Stimulated activated CD4-positive, alpha-beta T cell treated with anti-CD3 and anti-CD28 coated beads, Interleukin-15, amount 100 ng/mL, for 24 hours (primary cell): ENCODE results near the gene COTL1.
A peak's percentile ranks its signal among the peaks of the same experiment; 100 is the strongest.
"Not testable (repeated sequence)": the region's sequence is repeated elsewhere in the genome, so short reads cannot be mapped to it uniquely, and the experiment has no call there.

Source experiments
- DNase-seq: peaks from one replicate; pipeline ENCODE4 v3.0.0-alpha.2; 2020

The COTL1 gene

GRCh38 chr16:84566545-84567257, 51.2 kb downstream of the COTL1 start:
- DNase-seq = no peak

GRCh38 chr16:84565669-84566495, 52.0 kb downstream of the COTL1 start:
- no peak for DNase-seq

- no peak for DNase-seq
Observed at GRCh38 chr16:84563786-84564420, 54.0 kb downstream of the COTL1 start.

- no peak for DNase-seq
Observed at GRCh38 chr16:84563064-84563715, 54.7 kb downstream of the COTL1 start.

GRCh38 chr16:84562174-84562815, 55.6 kb downstream of the COTL1 start:
- DNase-seq = no peak

GRCh38 chr16:84561291-84561690, 56.6 kb downstream of the COTL1 start:
- DNase-seq = no peak

GRCh38 chr16:84560269-84560668, 57.6 kb downstream of the COTL1 start:
- no peak for DNase-seq

- DNase-seq = no peak
Observed at GRCh38 chr16:84559311-84559932, 58.5 kb downstream of the COTL1 start.

GRCh38 chr16:84558850-84559249, 59.0 kb downstream of the COTL1 start:
- DNase-seq = not testable (repeated sequence)

GRCh38 chr16:84557504-84557903, 60.4 kb downstream of the COTL1 start:
- DNase-seq = no peak

- no peak for DNase-seq
Observed at GRCh38 chr16:84557059-84557458, 60.8 kb downstream of the COTL1 start.

GRCh38 chr16:84555418-84556196, 62.3 kb downstream of the COTL1 start:
- DNase-seq = no peak

GRCh38 chr16:84554627-84555328, 63.1 kb downstream of the COTL1 start:
- DNase-seq = no peak

- peak; percentile 60 for DNase-seq
Observed at GRCh38 chr16:84553873-84554399, 63.9 kb downstream of the COTL1 start.

- DNase-seq = no peak
Observed at GRCh38 chr16:84552135-84552534, 65.7 kb downstream of the COTL1 start.

GRCh38 chr16:84550096-84550495, 67.8 kb downstream of the COTL1 start:
- no peak for DNase-seq

- peak; percentile 74 for DNase-seq
Observed at GRCh38 chr16:84548971-84549844, 68.7 kb downstream of the COTL1 start.

GRCh38 chr16:84548508-84548907, 69.4 kb downstream of the COTL1 start:
- no peak for DNase-seq

GRCh38 chr16:84547546-84548061, 70.3 kb downstream of the COTL1 start:
- DNase-seq = peak; percentile 71
